ENCODE measurements around the gene USH1G.

Gene USH1G

DNA sequence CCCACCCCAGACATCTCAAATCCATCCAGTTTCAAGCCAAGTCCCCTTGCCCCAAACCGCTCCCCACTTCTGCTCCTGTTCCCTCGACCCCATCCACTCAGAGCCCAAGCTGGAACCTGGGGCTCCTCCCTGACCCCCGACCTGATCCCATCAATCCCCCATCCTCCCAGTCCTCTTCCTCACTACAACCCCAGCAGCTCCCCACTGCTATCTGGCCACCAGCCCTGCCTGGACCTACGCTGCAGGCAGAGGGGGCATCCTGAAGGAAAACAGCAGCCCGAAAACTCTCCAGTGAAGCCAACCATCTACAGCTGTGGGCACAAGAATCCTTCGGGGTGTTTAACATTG is 54.2 kb downstream of the USH1G start:
- DNase-seq (ENCODE audit: low spot score) = no peak
- in situ Hi-C loops (cut with MboI; ENCODE audit: low pct_unique_long_range_greater_than_20kb, low sequenced_read_pairs, unreplicated experiment) = loop anchor here (10.0 kb wide), 1 partner anchor 124 kb away; the partner anchor contains the start of gene NHERF1
- TF ChIP-seq, protein P1, sequence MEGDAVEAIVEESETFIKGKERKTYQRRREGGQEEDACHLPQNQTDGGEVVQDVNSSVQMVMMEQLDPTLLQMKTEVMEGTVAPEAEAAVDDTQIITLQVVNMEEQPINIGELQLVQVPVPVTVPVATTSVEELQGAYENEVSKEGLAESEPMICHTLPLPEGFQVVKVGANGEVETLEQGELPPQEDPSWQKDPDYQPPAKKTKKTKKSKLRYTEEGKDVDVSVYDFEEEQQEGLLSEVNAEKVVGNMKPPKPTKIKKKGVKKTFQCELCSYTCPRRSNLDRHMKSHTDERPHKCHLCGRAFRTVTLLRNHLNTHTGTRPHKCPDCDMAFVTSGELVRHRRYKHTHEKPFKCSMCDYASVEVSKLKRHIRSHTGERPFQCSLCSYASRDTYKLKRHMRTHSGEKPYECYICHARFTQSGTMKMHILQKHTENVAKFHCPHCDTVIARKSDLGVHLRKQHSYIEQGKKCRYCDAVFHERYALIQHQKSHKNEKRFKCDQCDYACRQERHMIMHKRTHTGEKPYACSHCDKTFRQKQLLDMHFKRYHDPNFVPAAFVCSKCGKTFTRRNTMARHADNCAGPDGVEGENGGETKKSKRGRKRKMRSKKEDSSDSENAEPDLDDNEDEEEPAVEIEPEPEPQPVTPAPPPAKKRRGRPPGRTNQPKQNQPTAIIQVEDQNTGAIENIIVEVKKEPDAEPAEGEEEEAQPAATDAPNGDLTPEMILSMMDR (IDR thresholded peaks at IDR 0.05; ENCODE audit: extremely low read depth, insufficient read depth, missing control alignments) = no peak

DNA sequence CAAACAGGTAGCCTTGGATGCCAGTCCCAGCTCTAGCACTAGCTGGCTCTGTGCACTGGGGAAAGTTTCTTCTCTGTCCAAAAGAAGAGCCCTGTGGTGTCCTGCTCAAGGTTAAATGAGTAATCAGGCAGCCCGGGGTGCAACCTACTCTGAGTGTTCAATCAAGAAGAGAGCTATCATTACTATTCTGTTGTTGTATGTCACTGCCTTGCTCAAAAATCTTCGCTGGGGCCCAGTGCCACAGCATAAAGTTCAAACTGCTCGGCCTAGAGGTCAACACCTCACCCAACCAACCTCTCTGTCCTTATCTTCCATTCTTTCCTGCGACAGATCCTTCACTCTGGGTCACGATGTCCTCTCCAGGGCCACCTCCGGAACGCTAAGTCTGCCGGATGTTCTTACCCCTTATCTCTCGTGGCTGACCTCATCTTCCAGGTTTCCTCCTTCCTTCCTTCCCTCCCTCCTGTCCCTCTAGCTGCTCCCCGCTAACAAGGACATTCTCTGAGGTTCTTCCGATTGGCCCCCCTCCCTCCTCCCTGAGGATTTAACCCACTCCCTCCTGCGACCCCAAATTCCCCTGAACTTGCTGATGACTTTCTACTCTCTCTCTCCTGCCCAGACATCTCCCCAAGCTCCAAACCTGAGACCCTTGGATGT is 54.7 kb downstream of the USH1G start:
- no peak for DNase-seq (ENCODE audit: low spot score)
- in situ Hi-C loops (cut with MboI; ENCODE audit: low pct_unique_long_range_greater_than_20kb, low sequenced_read_pairs, unreplicated experiment) = loop anchor here (10.0 kb wide), 1 partner anchor 124 kb away; the partner anchor contains the start of gene NHERF1
- TF ChIP-seq, protein P1 (IDR thresholded peaks at IDR 0.05; ENCODE audit: extremely low read depth, insufficient read depth, missing control alignments) = no peak

DNA sequence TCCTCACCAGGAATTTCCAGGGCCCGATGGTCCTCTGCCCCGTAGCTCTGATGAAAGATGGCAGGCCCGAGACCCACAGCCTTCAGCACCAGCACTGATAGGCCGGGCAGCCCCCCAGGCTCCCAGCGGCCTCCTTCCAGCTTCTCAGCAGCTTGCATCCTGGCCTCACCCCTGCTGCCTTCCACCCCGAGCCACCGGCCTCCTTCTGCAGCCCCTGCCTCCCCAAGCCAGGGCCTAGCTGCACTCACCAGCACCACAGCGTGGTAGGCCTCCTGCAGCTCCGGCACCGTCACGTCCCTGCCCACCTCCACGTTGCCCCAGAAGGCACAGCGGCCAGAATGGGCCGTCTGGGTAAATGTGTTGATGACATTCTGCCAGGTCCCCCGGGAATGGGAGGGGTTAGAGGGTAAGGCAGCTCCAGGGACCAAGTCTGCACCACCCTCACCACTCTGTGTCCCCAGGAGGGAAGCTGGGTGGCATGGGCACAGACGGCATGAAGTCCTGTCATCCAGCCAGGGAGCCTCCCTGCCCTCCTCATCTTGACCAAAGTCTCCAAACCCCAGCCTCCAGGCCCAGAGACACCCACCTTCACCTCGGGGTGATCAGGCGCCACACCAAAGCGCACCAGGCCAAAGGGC is 56.7 kb downstream of the USH1G start:
- DNase-seq (ENCODE audit: low spot score) = no peak
- TF ChIP-seq, protein P1 (IDR thresholded peaks at IDR 0.05; ENCODE audit: extremely low read depth, insufficient read depth, missing control alignments) = no peak
- in situ Hi-C loops (cut with MboI; ENCODE audit: low pct_unique_long_range_greater_than_20kb, low sequenced_read_pairs, unreplicated experiment) = loop anchor here (10.0 kb wide), 1 partner anchor 122 kb away; the partner anchor contains the start of gene NHERF1

All from GM13977 (cell line).